Astrocyte of the spinal cord (primary cell): ENCODE measurements around the gene HLA-DRA.
"Not testable (repeated sequence)": the region's sequence is repeated elsewhere in the genome, so short reads cannot be mapped to it uniquely, and the experiment has no call there.

ENCODE experiments used
- DNase-seq: peaks from one replicate; pipeline ENCODE4 v3.0.0; 2011; ENCODE audit warnings: low read depth, low spot score
- H3K4me3 ChIP-seq: 2 replicates; pipeline ENCODE4 v1.5.1; 2011; ENCODE audit warnings: low read depth, mild to moderate bottlenecking, low read length, moderate library complexity
- CTCF ChIP-seq: IDR thresholded peaks from 2 replicates; pipeline ENCODE4 v1.5.1; 2012; ENCODE audit warnings: low read depth, mild to moderate bottlenecking, low read length, inconsistent platforms
- in situ Hi-C: cut with HindIII; loops from 2 replicates; pipeline ENCODE4 v1.10.0; 2017; ENCODE audit warnings: low sequenced_read_pairs

Gene HLA-DRA

GRCh38 chr6:32449088-32449736 is 9.5 kb downstream of the HLA-DRA start:
- H3K4me3 ChIP-seq, result no peak overlapping the region
- in situ Hi-C loops, result no loop called here
- DNase-seq, result no peak
- no peak for TF ChIP-seq CTCF

- in situ Hi-C loops, result no loop called here
- TF ChIP-seq CTCF, result no peak
- no peak overlapping the region for H3K4me3 ChIP-seq
- no peak for DNase-seq
These were observed 17.4 kb downstream of the HLA-DRA start for GRCh38 chr6:32457054-32457453.

DNA sequence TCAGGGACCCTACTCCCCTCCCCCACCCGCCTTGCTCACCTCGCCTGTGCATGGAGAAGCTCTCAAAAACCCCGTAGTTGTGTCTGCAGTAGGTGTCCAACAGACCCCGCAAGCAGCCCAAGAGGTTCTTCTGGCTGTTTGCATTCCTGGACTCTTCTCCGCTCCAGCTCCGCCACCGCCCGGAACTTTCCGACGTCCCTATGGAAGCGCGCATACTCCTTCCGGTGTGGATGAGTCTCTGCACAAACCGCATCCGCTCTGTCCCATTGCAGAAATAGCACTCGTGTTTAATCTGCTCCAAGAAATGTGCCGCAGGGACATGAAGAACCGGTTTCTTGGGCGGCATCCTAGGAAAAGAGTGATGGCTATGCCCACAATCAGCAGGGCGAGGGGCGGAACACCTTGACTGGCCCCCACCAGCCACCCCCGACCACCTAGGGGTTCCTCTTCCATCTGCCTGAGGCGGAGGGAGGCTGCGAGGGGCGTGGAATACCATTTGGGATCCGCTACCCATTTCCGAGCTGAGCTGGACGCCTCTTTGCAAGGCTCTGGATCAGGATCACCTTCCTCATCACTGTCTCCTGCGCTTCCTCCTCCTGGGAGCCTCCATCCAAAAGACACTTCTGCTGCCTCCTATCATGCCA is 20.2 kb downstream of the HLA-DRA start:
- no peak for DNase-seq
- H3K4me3 ChIP-seq, result no peak overlapping the region
- in situ Hi-C loops, result no loop called here
- no peak for TF ChIP-seq CTCF

GRCh38 chr6:32460528-32460927 is 20.8 kb downstream of the HLA-DRA start:
- no peak overlapping the region for H3K4me3 ChIP-seq

GRCh38 chr6:32461493-32461892 is 21.8 kb downstream of the HLA-DRA start:
- DNase-seq, result no peak
- no peak overlapping the region for H3K4me3 ChIP-seq
- TF ChIP-seq CTCF, result no peak
- in situ Hi-C loops, result no loop called here

More at GRCh38 chr6:32460528-32460927, 20.8 kb downstream of the HLA-DRA start:
- no peak for TF ChIP-seq CTCF
- in situ Hi-C loops, result no loop called here
- DNase-seq, result no peak

DNA sequence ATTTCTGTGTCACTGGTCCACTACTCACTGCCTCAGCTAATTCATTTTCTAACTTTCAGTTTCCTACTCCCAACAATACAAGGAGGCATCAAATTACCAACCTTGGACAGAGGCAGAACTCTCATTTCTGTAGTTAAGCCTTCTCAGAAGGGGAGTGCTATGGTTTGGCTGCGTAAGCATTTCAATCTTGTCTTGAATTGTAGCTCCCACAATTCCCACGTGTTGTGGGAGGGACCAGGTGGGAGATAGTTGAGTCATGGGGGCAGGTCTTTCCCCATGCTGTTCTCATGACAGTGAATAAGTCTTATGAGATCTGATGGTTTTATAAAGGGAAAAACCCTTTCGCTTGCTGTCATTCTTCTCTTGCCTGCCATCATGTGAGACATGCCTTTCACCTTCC is 22.9 kb downstream of the HLA-DRA start:
- no peak for DNase-seq
- in situ Hi-C loops, result no loop called here
- no peak for TF ChIP-seq CTCF
- no peak overlapping the region for H3K4me3 ChIP-seq

GRCh38 chr6:32467743-32468503 is 28.2 kb downstream of the HLA-DRA start:
- in situ Hi-C loops, H3K4me3 ChIP-seq, DNase-seq: not testable (repeated sequence)
